ENCODE results near the gene DCAF12.
"Not testable (repeated sequence)": the region's sequence is repeated elsewhere in the genome, so short reads cannot be mapped to it uniquely, and the experiment has no call there.

The DCAF12 gene

DNA sequence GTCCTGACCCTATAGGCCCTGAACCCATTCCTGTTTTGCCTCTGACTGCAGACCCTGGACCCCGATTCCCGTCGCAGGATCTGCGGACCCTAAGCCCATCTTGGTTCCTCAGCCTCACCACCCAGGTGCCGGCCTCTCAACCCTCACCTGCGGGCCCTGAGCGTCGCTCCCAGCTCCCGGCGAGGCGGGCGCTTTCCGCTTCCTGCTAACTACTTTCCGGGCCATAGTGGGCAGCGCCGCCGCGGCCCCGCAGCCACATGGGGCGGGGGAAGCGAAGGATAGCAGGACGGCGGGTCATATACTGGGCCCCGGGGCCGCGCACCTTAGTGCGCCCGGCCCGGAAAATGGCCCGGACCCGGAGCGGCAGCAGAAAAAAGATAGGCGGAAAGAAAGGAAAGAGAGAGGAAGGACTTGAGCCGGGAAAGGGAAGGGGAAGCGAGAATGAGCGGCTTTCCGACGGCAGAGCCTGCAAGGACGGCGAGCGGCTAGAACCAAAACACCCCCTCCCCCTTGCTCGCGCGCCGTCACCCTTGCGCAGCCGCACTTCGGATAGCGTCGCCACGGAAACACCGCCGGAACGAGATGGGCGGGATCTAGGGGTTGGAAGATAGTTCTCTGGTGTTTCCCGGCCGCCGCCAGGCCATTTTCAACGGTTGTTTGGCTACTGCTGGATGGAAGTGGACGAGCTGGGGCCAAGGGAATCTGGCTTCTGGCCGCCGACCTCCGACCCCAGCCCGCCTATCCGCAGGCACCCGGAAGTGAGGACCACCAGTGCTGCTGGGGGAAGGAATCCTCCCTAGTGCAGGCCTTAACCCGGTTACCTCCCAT, at the start of gene DCAF12:
TSS of gene DCAF12 (minus strand) at position 492 of the 828 bp plus-strand sequence. CDS start at position 225, 267 bp downstream.
- DNase-seq = peak; percentile 88

DNA sequence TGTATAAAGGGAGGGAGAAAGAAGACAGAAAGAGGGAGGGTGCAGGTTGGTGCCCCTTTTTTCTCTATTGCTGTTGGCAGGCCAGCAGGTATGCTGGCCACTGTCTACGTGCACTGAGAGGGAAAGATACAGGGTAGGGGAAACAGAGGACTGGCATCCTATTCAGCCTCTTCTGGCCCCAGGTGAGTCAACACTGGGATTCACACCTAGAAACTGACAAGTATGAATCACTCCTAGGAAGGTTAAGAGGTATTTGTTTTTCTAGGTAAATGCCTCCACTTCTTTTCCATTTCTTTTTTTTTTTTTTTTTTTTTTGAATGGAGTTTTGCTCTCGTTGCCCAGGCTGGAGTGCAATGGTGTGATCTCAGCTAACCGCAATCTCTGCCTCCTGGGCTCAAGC, 49.6 kb upstream of the DCAF12 start:
- no peak for DNase-seq

DNA sequence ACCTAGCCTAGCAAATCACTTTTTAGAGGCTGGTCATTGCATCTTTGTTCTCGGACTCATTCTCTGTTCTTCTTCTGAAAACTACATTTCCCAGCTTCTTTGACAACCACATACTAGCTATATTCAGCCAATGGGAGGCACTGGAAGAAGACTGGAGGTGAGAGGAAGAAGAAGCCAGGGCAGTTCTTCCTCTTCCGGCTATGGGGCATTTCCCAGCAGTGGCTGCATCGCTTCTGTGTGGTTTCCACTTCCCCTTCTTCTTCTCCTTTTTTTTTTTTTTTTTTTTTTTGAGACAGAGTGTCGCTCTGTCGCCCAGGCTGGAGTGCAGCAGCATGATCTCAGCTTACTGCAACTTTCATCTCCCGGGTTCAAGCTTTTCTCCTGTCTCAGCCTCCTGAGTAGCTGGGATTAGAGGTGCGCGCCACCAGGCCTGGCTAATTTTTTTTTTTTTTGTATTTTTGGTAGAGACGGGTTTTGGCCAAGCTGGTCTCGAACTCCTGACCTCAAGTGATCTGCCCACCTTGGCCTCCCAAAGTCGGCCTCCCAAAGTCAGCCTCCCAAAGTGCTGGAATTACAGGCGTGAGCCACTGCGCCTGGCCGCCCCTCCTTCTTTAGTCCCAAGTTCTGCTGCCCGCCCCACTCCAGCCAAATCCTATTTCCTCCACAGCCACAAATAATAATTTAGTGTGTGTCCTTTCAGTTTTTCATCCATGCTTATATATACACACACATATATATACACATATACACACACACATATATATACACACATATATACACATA, 45.4 kb upstream of the DCAF12 start:
- DNase-seq = no peak

DNA sequence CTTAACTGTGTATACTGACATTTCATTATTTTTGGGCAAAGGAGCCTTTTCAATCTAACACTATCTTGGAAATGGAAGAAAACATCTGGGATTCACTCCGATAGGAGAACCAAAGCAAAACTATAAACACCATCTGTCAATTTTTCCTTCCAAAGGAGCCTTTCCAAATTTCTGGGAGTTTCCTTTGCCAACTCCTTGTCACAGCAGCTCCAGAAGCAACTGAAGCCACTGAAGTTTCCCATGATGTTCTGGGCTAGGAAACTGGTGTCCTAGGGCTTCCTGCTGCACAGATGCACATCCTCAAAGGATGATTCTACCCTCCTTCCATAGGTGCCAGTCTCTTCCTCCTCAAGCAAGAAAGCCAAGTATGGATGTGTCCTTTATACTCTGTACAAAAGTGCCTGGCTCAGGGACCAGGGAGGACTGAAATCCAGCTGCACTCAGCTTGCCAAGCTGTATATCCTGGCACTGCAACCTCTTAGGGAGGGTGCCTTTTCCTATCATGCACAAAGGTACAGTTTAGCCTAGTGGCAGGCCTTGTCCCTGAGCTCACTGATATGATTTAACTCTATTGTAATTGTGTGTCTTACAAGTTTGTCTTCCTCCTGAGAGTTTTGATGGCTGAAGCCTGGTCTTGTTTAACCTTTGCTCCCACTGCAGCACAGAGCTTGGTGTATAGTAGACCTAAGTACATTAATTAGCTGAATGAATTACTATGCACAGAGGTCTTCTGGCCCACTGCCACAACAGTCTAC, 43.9 kb upstream of the DCAF12 start:
- peak; percentile 17 for DNase-seq

DNA sequence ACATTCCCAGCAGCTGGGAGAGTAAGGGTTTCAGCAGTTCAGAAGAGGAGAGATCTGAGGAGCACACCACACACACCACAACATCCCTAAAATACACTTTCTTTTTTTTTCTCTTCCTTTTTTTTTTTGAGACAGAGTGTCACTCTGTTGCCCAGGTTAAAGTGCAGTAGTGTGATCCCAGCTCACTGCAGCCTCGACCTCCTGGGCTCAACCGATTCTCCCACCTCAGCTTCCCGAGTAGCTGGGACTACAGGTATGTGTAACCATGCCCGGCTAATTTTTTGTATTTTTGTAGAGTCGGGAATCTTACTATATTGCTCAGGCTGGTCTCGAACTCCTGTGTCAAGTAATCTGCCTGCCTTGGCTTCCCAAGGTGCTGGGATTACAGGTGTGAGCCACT, 42.6 kb upstream of the DCAF12 start:
- DNase-seq = no peak

DNA sequence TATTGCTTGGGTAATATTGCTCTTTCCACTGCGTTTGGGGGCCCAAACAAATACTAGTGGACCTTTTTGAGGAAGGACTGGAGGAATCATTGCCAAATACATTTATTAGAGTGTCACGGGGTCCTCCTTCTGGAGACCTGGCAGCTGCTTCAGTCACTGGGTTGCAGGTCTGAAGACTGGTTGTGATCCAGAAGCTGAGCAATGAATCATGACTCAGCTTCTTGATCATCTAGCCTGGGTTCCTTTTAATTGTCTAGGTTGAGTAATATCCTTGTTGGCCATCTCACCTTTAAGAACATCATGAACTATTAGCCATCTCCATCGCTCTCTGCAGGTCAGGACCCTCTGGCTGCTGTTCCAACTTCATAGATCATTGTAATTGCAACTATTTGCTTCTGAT, 36.9 kb upstream of the DCAF12 start:
- no peak for DNase-seq

DNA sequence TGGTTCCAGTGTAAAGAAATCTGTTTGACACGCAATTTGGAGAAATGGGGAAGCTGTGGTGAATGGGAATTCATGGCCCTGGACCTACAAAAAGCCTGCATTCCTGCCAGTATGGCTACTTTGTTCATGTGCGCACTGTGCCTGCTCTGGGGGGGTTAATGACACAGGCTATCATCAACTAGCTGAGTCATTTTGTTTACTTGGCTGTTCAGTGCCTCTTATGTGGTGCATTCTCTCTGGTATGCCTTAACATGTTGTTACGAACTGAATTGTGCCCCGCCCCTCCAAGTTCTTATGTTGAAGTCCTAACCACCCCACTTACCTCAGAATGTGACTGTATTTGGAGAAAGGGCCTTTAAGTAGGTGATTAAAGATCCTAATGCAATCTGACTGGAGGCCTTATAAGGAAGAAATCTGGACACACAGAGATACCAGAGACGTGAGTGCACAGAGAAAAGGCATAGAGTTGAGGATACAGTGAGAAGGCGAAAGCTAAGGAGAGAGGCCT, 31.9 kb upstream of the DCAF12 start:
- DNase-seq = no peak

DNA sequence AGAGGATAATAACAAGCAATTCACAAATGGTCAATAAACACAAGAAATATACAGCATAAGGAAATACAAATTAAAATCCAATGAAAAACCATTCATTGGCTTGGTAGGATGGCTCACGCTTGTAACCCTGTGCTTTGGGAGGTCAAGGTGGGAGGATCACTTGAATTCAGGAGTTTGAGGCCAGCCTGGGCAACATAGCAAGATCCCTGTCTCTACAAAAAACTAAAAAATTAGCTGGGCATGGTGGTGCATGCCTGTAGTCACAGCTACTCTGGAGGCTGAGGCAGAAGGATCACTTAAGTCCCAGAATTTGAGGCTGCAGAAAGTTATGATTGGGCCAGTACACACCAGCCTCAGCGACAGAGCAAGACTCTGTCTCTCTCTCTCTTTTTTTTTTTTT, 31.4 kb upstream of the DCAF12 start:
- DNase-seq = no peak

DNA sequence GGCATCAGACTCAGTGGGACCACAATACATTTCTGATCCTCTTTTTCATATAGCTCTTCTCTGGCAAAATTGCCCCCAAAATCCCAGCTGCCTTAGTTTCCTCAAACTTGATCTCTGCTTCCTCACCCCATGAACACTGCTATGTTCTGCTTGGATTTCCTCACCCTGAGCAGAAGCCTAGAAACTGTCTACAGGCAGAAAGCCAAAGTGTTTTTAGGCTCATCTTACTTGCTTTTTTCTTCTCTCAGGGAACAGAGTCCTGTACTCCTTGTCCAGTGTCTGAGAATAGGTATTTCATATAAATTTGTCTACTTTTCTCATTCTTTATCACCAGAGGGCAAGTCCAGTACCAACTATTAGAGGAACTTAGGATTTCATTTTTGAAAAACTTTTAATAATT, 30.8 kb upstream of the DCAF12 start:
- DNase-seq = no peak

DNA sequence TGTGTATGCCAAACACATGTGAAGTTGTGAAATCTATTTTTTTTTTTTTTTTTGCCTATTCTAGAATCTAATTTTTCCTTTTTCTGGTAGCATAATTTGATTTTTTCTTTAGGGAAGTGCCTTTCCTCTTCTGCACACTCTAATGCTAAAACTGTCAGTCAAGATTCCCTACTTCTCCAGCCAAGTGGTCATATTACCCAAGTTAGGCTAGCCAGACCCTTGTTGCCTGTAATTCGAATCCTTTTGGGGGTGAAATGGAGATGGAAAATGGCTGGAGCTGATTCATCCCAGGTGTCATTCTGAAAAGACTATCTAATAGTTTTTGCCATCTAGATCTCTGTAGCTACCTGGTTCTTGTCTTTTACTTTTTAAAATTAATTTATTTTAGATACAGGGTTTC, 27.6 kb upstream of the DCAF12 start:
- no peak for DNase-seq

DNA sequence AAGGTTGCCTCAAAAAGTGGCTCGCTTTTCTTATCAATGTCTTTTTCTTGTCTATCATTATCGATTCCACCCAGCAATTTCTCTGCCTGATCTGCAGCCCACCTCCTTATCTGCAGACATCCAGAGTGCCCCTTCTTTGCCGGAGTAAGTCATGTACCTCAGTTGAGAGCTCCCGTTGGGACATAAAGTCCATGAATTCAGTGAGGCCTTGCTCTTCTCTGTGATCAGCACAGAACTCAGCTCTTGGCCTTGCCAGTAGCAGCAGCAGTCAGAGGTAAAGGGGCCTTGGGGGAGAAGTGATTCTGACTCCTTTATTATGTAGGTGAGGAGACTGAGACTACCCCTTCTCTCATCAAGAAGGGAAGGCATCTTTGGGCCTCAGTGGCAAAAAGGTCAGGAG, 24.9 kb upstream of the DCAF12 start:
- no peak for DNase-seq

DNA sequence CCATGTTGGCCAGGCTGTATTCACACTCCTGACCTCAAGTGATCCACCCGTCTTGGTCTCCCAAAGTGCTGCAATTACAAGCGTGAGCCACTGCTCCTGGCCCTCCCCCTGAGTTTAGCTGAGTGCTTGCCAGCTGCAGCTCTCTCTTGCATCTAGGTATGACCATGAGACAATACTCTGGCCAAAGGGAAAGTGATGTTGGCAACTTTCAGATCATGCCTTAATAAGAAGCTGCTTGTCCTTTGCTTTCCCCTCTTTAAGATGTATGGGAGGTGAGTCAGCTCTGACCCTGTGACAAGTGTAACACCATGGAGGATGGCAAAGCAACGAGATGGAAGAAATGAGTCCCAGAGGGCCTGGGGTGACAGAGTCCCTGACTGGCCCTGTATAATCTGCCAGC, 18.7 kb upstream of the DCAF12 start:
- no peak for DNase-seq

DNA sequence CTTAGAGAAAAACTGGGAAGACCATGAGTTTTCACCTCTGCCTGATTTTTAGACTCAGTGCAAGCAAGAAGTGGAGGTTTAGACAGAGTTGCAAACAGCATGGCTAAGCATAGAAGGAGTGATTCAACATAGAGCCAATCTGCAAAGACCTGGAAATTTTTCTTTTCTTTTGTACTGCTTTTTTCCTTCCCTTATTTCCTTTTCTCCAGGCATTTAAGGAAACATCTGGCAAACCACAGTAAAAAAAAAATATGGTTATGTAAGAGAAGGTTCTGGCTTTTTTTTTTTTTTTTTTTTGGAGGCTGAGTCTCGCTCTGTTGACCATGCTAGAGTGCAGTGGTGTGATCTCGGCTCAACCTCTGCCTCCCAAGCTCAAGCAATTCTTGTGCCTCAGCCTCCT, 16.6 kb upstream of the DCAF12 start:
- no peak for DNase-seq

DNA sequence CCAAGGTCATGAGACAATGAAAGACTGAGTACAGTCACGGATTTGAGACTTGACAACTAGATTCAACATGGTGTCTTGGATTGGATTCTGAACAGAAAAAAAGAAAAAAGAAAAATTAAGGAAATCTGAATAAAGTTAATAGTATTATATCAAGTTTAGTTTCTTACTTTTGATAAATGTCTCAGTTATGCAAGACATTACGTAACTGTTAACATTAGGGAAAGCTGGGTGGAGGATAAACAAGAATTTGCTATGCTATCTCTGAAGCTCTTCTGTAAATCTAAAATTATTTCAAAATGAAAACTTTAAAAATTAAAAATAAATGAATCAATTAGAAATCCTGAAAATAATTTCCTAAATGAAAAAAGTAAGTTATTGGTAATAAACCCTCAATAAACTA, 14.4 kb upstream of the DCAF12 start:
- DNase-seq = no peak

DNA sequence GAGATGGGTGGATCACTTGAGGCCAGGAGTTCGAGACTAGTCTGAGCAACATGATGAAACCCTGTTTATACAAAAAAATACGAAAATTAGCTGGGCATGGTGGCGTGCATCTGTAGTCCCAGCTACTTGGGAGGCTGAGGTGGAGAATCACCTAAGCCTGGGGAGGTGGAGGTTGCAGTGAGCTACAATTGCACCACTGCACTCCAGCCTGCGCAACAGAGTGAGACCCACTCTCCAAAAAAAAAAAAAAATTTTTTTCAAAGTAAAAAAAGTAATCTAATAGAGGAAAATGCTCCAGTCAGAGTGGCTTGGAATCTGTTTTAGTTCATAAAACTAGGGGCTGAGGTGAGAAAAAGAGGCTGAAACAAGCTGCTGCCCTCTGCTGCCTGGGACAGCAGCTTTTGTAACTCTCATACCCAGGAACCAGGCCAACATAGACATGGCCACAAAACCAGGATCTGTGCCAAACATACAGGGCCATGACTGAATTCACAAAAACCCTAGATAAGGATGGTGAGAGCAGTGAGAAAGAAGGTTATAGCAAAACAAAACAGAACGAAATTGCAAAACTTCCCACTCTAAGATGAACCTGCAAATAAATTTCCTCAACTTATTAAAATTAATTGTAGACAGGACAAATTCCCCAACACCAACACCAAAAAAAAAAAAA, 13.1 kb upstream of the DCAF12 start:
- DNase-seq = peak; percentile 49

DNA sequence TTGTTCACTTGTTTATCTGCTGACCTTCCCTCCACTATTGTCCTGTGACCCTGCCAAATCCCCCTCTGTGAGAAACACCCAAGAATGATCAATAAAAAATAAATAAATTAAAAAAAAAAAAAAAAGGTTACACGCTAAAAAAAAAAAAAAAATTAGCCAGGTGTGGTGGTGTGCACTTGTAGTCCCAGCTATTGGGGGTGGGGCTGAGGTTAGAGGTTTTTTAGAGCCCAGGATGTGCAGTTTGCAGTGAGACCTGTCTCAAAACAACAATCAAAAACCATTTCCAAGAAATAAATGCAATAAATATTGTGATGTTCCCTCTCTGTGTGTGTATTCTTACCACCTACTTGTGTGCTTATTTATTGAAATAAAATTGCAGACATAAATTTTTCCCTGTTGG, 12.1 kb upstream of the DCAF12 start:
- not testable (repeated sequence) for DNase-seq

DNA sequence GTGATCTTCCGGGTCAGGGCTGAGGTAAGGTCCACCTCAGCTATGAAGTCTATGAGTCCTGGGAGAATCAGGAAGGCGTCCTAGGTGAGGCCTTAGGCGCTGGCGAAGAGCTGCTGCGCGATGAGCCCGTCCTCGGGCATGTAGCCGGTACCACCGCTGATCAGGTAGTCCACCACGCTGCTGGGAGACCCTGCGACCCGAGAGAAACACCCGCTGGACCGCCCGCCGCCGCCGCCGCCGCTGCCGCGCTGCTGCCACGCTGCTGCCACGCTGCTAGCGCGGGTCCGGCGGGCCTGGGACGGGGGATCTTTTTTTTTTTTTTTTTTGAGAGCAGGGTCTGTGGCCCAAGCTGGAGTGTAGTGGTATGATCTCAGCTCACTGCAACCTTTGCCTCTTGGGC, 8.0 kb upstream of the DCAF12 start:
- no peak for DNase-seq

DNA sequence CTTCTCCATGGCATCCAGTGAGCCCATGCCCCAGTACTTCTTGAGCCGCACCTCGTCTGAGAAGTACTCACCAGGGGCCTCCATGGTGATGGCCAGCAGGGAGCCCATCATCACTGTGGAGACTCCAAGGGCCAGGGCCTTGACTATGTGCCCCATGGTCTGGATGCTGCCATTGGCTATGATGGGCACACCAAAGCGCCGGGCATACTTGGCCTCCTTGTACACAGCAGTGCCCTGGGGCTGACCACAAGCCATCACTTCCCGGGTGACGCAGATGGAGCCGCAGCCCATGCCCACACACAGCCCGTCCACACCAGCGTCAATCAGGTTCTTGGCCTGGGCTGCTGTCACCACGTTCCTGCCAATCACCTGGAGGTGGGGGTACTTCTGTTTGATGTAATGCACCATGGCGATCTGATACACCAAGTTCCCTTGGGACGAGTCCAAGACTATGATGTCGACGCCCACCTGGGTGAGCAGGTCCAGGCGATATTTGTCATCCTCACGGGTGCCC, 7.0 kb upstream of the DCAF12 start:
- no peak for DNase-seq

DNA sequence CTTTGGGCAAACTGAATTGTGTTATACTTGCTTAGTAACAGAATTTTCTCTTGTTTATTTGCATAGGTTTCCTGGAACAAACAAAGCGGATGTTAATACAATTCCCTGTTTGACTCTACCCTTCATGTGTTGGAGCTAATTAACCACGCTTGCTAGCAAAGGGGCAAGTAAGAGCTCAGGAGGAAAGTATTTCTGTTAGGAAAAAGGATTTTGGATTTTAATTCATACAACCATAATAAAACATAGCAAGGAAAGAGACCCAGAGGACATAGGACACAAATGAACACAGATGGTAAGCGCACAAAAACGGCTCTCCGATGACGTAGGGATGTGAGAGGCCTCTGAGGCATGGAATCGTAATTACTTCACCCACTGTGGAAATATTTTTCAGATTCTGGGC, 5.1 kb upstream of the DCAF12 start:
- no peak for DNase-seq

DNA sequence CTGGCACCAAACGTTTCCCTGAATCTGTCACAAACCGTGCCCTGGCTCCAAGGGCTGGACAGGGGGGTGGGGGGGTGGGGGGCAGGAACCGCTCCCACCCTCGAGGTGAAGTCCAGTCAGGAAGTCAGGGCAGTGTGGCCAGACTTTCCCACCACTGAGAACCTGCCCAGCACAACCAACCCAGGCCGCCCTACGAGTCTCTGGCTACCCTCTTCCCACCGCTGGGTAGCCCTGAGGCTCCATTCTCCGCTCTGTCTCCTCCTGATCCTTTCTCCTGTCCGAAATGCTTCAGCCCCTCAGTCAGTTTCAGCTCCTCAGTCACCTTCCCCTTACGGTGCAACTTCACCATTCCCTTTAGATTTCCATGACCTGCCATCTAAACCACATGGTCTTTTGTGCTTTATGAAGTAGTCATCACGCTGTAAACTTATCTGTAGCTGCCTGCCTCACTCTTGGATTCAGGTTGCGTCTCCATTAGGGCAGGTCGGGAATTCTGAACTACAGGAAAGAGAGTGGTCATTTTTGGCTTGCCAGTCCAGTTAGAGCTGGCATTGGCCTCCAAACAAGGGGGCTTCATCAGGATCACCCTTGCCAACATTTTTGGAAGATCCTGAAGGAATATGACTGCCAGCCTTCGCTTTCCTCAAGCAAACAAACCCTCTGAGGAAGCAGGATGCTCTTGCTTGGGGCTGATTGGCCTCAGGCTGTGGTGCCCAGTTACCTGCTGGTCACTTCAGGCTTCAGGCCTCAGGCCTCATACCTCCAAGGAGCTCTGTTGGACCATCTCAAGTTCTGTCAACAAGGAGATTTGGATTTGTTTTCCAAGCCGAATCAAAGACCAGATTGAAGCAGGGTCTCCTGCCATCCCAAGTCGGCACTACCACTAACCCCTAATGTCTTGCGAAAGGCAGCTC, 794 bp upstream of the DCAF12 start:
- DNase-seq = no peak

DNA sequence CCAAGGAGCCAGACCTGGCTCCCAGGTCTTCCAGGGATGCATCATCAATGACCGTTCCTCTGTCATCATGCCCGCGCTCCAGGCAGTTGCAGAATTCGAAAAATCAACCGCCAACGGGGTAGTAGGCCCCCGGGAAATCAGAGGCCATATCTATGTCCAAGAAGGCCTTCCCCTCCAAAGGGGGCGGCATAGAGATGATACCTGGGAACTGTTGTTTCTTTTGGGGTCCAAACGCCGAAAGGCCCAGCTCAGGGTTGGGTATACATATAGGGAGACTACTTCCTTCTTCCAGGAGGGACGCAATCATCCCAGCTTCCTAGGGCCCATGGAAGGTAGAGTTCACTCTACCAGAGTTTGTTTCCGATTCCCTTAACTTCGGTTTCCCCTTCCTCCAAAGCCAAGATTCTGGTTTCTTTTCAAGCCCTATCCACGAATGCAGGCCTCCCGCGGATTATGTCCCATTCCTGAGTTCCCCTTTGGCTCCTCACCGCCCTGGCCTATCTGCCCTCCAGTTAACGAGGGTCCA, 754 bp downstream of the DCAF12 start:
- DNase-seq = no peak
